AG09319 (cell line): ENCODE results near the gene ATP5PB.

Experiments used
- DNase-seq: peaks from one replicate; pipeline ENCODE4 v3.0.0-alpha.2; 2010; ENCODE audit warnings: low read depth; ENCODE audit errors: extremely low read depth
- TF ChIP-seq, protein P1 (sequence below): IDR thresholded peaks from 2 replicates; pipeline ENCODE4 v1.5.1; 2011; ENCODE audit warnings: low read depth, mild to moderate bottlenecking, inconsistent platforms, low read length, moderate library complexity

The ATP5PB gene

DNA sequence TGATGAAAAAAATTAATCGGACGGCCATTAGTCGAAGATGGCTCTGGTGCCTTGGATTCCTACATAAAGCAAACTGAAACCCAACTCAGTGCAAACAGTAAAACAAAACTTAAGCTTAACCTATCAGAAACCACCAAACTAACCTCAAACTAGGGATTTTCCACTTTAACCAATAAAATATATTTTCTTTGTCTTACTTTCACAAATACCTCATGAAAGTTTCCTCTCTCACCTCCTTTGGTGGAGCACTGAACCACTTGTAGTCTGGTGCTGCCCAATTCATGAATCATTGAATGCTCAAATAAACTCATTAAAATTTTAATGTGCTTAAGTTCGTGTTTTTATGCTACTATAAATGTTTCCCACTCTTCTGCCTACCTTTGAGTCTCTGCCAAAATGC is 47.1 kb downstream of the ATP5PB start:
- no peak for DNase-seq
- TF ChIP-seq, protein P1, sequence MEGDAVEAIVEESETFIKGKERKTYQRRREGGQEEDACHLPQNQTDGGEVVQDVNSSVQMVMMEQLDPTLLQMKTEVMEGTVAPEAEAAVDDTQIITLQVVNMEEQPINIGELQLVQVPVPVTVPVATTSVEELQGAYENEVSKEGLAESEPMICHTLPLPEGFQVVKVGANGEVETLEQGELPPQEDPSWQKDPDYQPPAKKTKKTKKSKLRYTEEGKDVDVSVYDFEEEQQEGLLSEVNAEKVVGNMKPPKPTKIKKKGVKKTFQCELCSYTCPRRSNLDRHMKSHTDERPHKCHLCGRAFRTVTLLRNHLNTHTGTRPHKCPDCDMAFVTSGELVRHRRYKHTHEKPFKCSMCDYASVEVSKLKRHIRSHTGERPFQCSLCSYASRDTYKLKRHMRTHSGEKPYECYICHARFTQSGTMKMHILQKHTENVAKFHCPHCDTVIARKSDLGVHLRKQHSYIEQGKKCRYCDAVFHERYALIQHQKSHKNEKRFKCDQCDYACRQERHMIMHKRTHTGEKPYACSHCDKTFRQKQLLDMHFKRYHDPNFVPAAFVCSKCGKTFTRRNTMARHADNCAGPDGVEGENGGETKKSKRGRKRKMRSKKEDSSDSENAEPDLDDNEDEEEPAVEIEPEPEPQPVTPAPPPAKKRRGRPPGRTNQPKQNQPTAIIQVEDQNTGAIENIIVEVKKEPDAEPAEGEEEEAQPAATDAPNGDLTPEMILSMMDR = no peak

DNA sequence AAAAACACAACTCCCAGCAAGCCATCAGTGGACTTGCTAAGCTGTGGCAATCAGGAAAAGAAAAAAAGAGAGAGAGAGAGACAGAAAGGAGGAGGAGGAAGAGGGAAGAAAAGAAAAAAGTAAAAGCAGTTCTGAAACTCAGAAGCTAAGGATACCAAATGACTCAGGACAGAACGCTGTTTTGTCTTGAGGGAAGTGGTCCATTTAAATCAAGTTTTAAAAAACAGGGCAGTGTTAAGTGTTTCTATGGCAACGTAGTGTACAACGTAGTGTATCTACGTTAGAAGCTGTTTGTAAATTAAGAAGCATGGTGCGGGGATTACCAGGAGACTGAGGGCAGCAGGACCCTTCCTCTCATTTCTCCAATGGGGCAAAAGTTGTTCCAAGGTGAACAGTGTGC is 48.3 kb downstream of the ATP5PB start:
- no peak for DNase-seq
- TF ChIP-seq, protein P1 = no peak

DNA sequence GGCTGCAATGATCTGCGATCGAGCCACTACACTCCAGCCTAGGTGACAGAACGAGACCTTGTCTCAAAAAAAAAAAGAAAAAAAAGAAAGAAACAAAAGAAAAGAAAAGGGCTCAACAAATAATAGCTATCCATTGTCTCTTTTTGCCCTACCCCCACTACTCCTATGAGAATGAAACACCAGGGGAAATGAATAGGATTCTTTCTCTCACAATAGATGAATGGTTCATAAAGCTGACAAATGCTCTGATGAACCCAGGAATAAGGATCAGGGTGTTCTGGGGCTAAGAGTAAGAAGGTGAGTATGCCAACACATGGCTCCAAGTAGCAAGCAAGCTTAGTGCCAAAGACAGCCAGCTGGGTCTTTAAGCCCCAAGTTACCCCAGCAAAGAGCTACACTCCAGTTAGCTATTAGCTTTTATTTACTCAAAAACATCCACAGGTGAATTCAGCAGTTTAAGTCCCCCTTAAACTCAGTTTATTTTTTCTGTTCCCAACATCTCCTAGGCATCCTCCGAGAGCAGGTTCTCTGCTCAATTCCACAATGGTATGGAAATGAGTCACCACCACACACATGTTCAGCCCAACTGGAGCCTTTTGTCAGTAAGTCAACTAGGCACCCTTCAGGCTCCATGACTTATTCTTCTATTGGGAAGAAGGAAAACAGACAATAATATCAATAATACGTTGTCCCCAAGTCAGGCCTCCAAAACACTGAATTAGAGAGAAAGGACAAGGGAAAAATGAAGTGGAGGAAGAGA is 49.9 kb downstream of the ATP5PB start:
- no peak for DNase-seq
- TF ChIP-seq, protein P1 = no peak

DNA sequence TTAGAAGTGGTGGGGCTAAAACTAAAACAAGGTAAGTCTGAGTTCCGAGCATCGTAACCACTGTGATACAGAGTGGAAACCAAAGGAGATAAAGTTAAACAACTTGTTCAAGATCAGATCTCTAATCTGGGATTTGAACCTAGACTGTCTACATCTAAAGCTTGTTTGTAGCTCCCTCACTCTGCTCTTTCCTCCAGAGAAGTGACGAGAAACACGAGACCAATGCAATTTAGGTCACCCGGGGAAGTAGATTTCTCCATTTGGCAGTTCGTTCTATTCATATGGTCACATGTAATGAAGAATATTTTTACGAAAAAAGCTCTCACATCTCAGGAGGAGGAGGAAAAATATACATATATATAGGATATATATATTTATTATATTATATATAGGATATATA is 52.4 kb downstream of the ATP5PB start:
- DNase-seq = no peak
- TF ChIP-seq, protein P1 = no peak

DNA sequence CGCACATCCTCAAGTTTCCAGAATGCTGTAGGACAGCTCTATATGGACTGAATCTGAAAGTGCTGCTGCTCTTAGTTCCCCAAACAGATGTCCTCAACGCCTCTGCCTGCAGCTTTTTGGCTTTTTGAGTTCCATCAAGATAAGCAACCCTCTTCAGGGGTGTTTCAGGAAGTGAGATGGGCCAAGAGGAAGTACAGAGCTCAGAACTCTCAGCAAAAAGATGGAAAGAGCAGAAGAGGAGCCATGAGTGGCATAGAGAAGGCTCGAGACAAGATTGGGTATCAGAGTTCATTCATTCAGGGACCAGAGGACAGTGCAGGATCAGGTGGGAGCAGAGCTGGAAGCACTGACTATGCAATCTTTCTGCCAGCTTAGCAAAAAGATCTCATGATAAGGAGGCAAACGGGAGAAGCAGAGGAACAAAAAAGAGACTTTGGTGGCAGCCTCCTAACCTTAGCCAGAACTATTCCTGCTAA is 54.4 kb downstream of the ATP5PB start, which contains the start of the genes ADORA3 and TMIGD3:
Gene ADORA3, minus strand, starts transcription at position 49 of the 476 bp plus-strand sequence. CDS start 279 bp downstream, outside the sequence.
Gene TMIGD3, minus strand, starts transcription at position 49 of the 476 bp plus-strand sequence. CDS start 279 bp downstream, outside the sequence.
- TF ChIP-seq, protein P1 = no peak
- DNase-seq = no peak

DNA sequence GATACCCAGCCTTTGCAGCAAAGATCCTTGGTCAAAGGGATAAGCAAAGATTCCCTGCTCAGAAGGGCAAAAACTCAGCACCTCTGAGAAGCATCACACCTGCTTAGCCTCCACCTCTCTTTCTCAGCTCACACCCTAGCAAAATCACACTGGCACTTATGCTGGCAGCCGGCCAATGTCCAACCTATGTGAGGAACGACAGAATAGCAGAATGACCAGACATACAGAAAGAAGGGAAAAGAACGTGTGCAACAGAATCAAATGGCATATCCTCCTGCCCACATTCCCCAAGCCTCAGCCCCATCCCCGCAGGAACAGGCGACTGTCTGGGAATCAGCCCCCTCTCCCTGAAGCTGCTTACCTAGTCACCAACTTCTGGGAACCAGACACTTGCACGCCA is 54.8 kb downstream of the ATP5PB start:
- TF ChIP-seq, protein P1 = no peak
- DNase-seq = no peak

DNA sequence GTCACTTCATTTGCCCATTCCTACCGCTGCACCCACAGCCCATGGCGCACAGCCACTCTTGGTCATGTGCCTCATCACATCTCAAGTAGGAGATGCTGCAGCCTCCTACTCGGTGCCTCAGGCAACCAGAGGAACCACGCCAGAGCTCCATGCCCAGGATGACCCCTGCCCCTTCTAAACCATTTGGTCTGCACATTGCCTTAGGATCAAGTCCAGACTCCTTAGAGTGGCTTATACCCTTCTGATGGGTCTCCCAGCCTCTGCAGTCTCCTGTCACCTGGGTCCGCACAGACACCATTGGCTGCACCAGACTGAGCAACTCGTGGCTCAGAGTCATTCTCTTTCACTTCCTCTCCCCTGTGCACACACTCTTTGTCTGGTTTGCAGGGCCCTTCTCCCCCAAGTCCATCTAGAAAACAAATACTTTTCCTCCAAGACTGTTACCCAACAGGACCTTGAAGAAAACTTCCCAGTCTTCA is 56.4 kb downstream of the ATP5PB start:
- DNase-seq = no peak
- TF ChIP-seq, protein P1 = no peak
